SK-N-SH (cell line): ENCODE results near the gene NEU3. TPM values are rescaled to one million over a fixed set of nuclear protein-coding genes. Genes with fewer than 3 reads are reported as not detected.

Source experiments
- CTCF ChIA-PET: fragments of 300-600, 350-600 bp; formaldehyde crosslinking; extraction: SDS; loops from one replicate; lab custom pipeline; 2021; lab: Yijun Ruan, JAX
- POLR2A ChIA-PET: fragments of 350-600 bp; sonication (Branson Sonifier 250); formaldehyde crosslinking; extraction: SDS; loops from one replicate; lab custom pipeline; 2020; ENCODE audit warnings: antibody characterized with exemption, inconsistent platforms; lab: Yijun Ruan, JAX
- DNase-seq: peaks from one replicate; pipeline ENCODE4 v3.0.0; 2012
- H2AFZ ChIP-seq: fragments of 200-600 bp; sonication (generic); 2 replicates; pipeline ENCODE4 v1.8.1; 2016; ENCODE audit warnings: antibody characterized with exemption, mild to moderate bottlenecking, low read depth
- H3F3A ChIP-seq: fragments of 200-600 bp; sonication (generic); replicated peaks from 2 replicates; pipeline ENCODE3; 2016; ENCODE audit warnings: antibody characterized with exemption, mild to moderate bottlenecking; ENCODE audit not compliant: insufficient read depth
- H3K27ac ChIP-seq, 2 experiments: fragments of 200-500 bp in 1 of 2; fragments of 200-600 bp in 1 of 2; sonication (Bioruptor generic) in 1 of 2; sonication (generic), shearing (Covaris generic) in 1 of 2; 2 replicates each; pipeline versions ENCODE4 v1.5.1 to v1.6.1; 2014 to 2016; ENCODE audit warnings: low read depth in 2 of 2, inconsistent platforms in 1 of 2, low read length in 1 of 2, mild to moderate bottlenecking in 1 of 2, mixed read lengths in 1 of 2
- H3K27me3 ChIP-seq: fragments of 200-600 bp; sonication (generic), shearing (Covaris generic); 2 replicates; pipeline ENCODE4 v1.6.1; 2016; ENCODE audit warnings: mixed run types; ENCODE audit not compliant: insufficient read depth
- H3K36me3 ChIP-seq, 2 experiments: fragments of 200-500 bp in 1 of 2; fragments of 200-600 bp in 1 of 2; sonication (Bioruptor generic) in 1 of 2; sonication (generic) in 1 of 2; replicated peaks in 1 of 2; 2 replicates each; pipeline versions ENCODE3 to v1.5.1; 2014 to 2016; ENCODE audit warnings: low read length in 1 of 2, mild to moderate bottlenecking in 1 of 2; ENCODE audit not compliant: insufficient read depth in 2 of 2, control insufficient read depth in 1 of 2
- H3K4me1 ChIP-seq, 2 experiments: fragments of 200-500 bp in 1 of 2; fragments of 200-600 bp in 1 of 2; sonication (Bioruptor generic) in 1 of 2; sonication (generic), shearing (Covaris generic) in 1 of 2; 2 replicates each; pipeline versions ENCODE4 v1.5.1 to v1.6.1; 2014 to 2016; ENCODE audit warnings: low read depth in 1 of 2, low read length in 1 of 2, mixed run types in 1 of 2; ENCODE audit not compliant: insufficient read depth in 2 of 2, control insufficient read depth in 1 of 2
- H3K4me2 ChIP-seq: fragments of 200-600 bp; sonication (generic), shearing (Covaris generic); 2 replicates; pipeline ENCODE4 v1.6.1; 2017; ENCODE audit warnings: mixed run types
- H3K4me3 ChIP-seq, 2 experiments: fragments of 200-500 bp in 1 of 2; fragments of 200-600 bp in 1 of 2; sonication (Bioruptor generic) in 1 of 2; sonication (generic), shearing (Covaris generic) in 1 of 2; 2 replicates each; pipeline versions ENCODE4 v1.5.1 to v1.8.1; 2014 to 2016; ENCODE audit warnings: low read depth in 2 of 2, inconsistent platforms in 1 of 2, low read length in 1 of 2, mild to moderate bottlenecking in 1 of 2, mixed read lengths in 1 of 2, moderate library complexity in 1 of 2
- H3K79me2 ChIP-seq: fragments of 200-600 bp; sonication (generic); 2 replicates; pipeline ENCODE4 v1.8.1; 2017; ENCODE audit warnings: mild to moderate bottlenecking; ENCODE audit not compliant: insufficient read depth
- H3K9ac ChIP-seq: fragments of 200-600 bp; sonication (generic); 2 replicates; pipeline ENCODE4 v1.6.1; 2017; ENCODE audit warnings: mixed run types
- H3K9me2 ChIP-seq: fragments of 200-600 bp; sonication (generic); 2 replicates; pipeline ENCODE4 v1.6.1; 2017; ENCODE audit warnings: mixed run types
- H3K9me3 ChIP-seq: fragments of 200-600 bp; sonication (generic); 2 replicates; pipeline ENCODE4 v1.6.1; 2017; ENCODE audit warnings: mixed run types, mild to moderate bottlenecking, moderate library complexity
- H4K20me1 ChIP-seq: fragments of 200-600 bp; sonication (generic); 2 replicates; pipeline ENCODE4 v1.6.1; 2017; ENCODE audit warnings: mild to moderate bottlenecking, mixed run types; ENCODE audit not compliant: insufficient read depth
- EP300 ChIP-seq, 2 experiments: IDR thresholded peaks; 2 replicates each; pipeline versions ENCODE4 v1.4.0 to v1.6.1; 2012; ENCODE audit warnings: borderline replicate concordance in 1 of 2, low read depth in 1 of 2, low read length in 1 of 2
- FOSL2 ChIP-seq: IDR thresholded peaks from 2 replicates; pipeline ENCODE4 v1.4.0; 2012; ENCODE audit warnings: low read depth, mild to moderate bottlenecking, moderate library complexity, borderline replicate concordance
- FOXM1 ChIP-seq: IDR thresholded peaks from 2 replicates; pipeline ENCODE4 v1.4.0; 2012; ENCODE audit warnings: low read depth, mild to moderate bottlenecking
- GABPA ChIP-seq: IDR thresholded peaks from 2 replicates; pipeline ENCODE4 v1.4.0; 2012; ENCODE audit warnings: low read depth, mild to moderate bottlenecking
- GATA2 ChIP-seq: sonication (generic); formaldehyde crosslinking; IDR thresholded peaks from 2 replicates; pipeline ENCODE4 v1.5.0; 2020; ENCODE audit warnings: mild to moderate bottlenecking, missing genetic modification reagents
- JUND ChIP-seq: IDR thresholded peaks from 2 replicates; pipeline ENCODE4 v1.4.0; 2012
- MAX ChIP-seq: IDR thresholded peaks from 2 replicates; pipeline ENCODE4 v1.4.0; 2012; ENCODE audit warnings: low read depth
- MEF2A ChIP-seq: IDR thresholded peaks from 2 replicates; pipeline ENCODE4 v1.4.0; 2012; ENCODE audit warnings: low read depth, borderline replicate concordance
- MXI1 ChIP-seq: IDR thresholded peaks from 2 replicates; pipeline ENCODE4 v1.6.1; 2012; ENCODE audit warnings: mild to moderate bottlenecking, low read depth, low read length, improper control_type of control experiment
- NRF1 ChIP-seq: IDR thresholded peaks from 2 replicates; pipeline ENCODE4 v1.6.1; 2012; ENCODE audit warnings: low read depth, mild to moderate bottlenecking, low read length
- RCOR1 ChIP-seq: fragments of 150-350 bp; IDR thresholded peaks from 2 replicates; pipeline ENCODE4 v1.6.1; 2017; ENCODE audit warnings: antibody characterized with exemption, low read length
- REST ChIP-seq: IDR thresholded peaks from 2 replicates; pipeline ENCODE4 v1.6.1; 2012; ENCODE audit warnings: mild to moderate bottlenecking, low read depth, low read length, moderate library complexity
- RFX5 ChIP-seq: IDR thresholded peaks from 2 replicates; pipeline ENCODE4 v1.6.1; 2012; ENCODE audit warnings: mild to moderate bottlenecking, improper control_type of control experiment, low read length
- RXRA ChIP-seq: IDR thresholded peaks from 2 replicates; pipeline ENCODE4 v1.4.0; 2012; ENCODE audit warnings: low read depth, mild to moderate bottlenecking, borderline replicate concordance
- TAF1 ChIP-seq: IDR thresholded peaks from 2 replicates; pipeline ENCODE4 v1.6.1; 2012; ENCODE audit warnings: low read depth, mild to moderate bottlenecking, low read length, moderate library complexity, borderline replicate concordance
- TCF12 ChIP-seq: IDR thresholded peaks from 2 replicates; pipeline ENCODE4 v1.4.0; 2012
- USF1 ChIP-seq: IDR thresholded peaks from 2 replicates; pipeline ENCODE4 v1.4.0; 2012; ENCODE audit warnings: low read depth, borderline replicate concordance
- USF2 ChIP-seq: fragments of 150-350 bp; IDR thresholded peaks from 2 replicates; pipeline ENCODE4 v1.6.1; 2017; ENCODE audit warnings: antibody characterized with exemption, low read length, low read depth, borderline replicate concordance
- ZBTB33 ChIP-seq: IDR thresholded peaks from 2 replicates; pipeline ENCODE4 v1.4.0; 2012; ENCODE audit warnings: low read depth, borderline replicate concordance
- WGBS: methylation state at CpG from one replicate; pipeline ENCODE4 v1.1.6; 2017; ENCODE audit warnings: low lambda C conversion rate; 5-methylcytosine and 5-hydroxymethylcytosine counted together
- polyA plus RNA-seq, 3 experiments: library from polyadenylated mRNA; depleted of rRNA; stranded (reverse); fragments of >200 nt; gene quantifications; 2 replicates each; pipeline ENCODE4 v1.2.3, GENCODE V29; 2012

The NEU3 gene
- polyA plus RNA-seq, 1 of the 3 experiments (the other 2 are of a cell fraction), result 5.7 TPM

GRCh38 chr11:75051043-75051442 lies 62.3 kb downstream of the NEU3 start:
- POLR2A ChIA-PET, result no interaction called here
- no peak for TF ChIP-seq MEF2A
- no peak for TF ChIP-seq RFX5
- TF ChIP-seq USF1, result no peak
- TF ChIP-seq FOXM1, result no peak
- TF ChIP-seq MAX, result no peak
- no peak for TF ChIP-seq RCOR1
- no peak for TF ChIP-seq TAF1
- no peak for TF ChIP-seq JUND
- no peak for TF ChIP-seq NRF1
- no peak for TF ChIP-seq USF2
- TF ChIP-seq MXI1, result no peak
- no peak for TF ChIP-seq GABPA
- no peak for TF ChIP-seq TCF12
- TF ChIP-seq REST, result no peak
- TF ChIP-seq GATA2 (CRISPR knock-in tag), result no peak
- TF ChIP-seq ZBTB33, result no peak
- no peak for TF ChIP-seq RXRA
- TF ChIP-seq FOSL2, result no peak
- no peak for TF ChIP-seq EP300 (IDR thresholded peaks at IDR 0.05; ENCODE audit: borderline replicate concordance in 1 of 2, low read depth in 1 of 2, low read length in 1 of 2)
- Histone ChIP-seq H3K27me3 (no peaks in the 10 kb centered on the region), H2AFZ (no peak overlapping the region), H3K4me3 (no peak overlapping the region), H3K27ac (no peak overlapping the region), H3K4me2 (no peak overlapping the region), H3K9ac (no peak overlapping the region), H3K4me1 (no peaks in the 10 kb centered on the region), H3K9me2 (no peaks in the 10 kb centered on the region), H3K36me3 (no peaks in the 10 kb centered on the region), H4K20me1 (no peaks in the 10 kb centered on the region), H3F3A (no peaks in the 10 kb centered on the region), H3K79me2 (no peaks in the 10 kb centered on the region), H3K9me3 (peaks cover 12% of the 10 kb centered on the region)
- 61% methylated on average over 4 of the region's 5 CpGs for WGBS
- CTCF ChIA-PET, result interaction anchor here (1.0 to 2.2 kb wide), 2 partner anchors 21 to 89 kb away, joined by 3 to 11 read pairs; no protein-coding TSS in a partner anchor
- no peak for DNase-seq
